ENCODE data around the gene NUBPL.
"Not testable (repeated sequence)": the region's sequence is repeated elsewhere in the genome, so short reads cannot be mapped to it uniquely, and the experiment has no call there.

NUBPL gene

GRCh38 chr14:31876741-31877140 is 315.5 kb downstream of the NUBPL start:
- DNase-seq (ENCODE audit: low read depth in 2 of 3, low spot score in 1 of 3), result no peak

- no peak for DNase-seq (ENCODE audit: low read depth in 2 of 3, low spot score in 1 of 3)
Measured at GRCh38 chr14:31877255-31877798, 316.1 kb downstream of the NUBPL start.

- DNase-seq (ENCODE audit: low read depth in 2 of 3, low spot score in 1 of 3), result no peak
Measured at GRCh38 chr14:31879661-31880348, 318.6 kb downstream of the NUBPL start.

GRCh38 chr14:31880935-31881334 is 319.7 kb downstream of the NUBPL start:
- no peak for DNase-seq (ENCODE audit: low read depth in 2 of 3, low spot score in 1 of 3)

- DNase-seq (ENCODE audit: low read depth in 2 of 3, low spot score in 1 of 3), result no peak
Measured at GRCh38 chr14:31881531-31882310, 320.5 kb downstream of the NUBPL start.

GRCh38 chr14:31884238-31884637 is 323.0 kb downstream of the NUBPL start:
- no peak for DNase-seq (ENCODE audit: low read depth in 2 of 3, low spot score in 1 of 3)

- no peak for DNase-seq (ENCODE audit: low read depth in 2 of 3, low spot score in 1 of 3)
Measured at GRCh38 chr14:31884776-31885379, 323.7 kb downstream of the NUBPL start.

GRCh38 chr14:31886156-31886835 is 325.1 kb downstream of the NUBPL start:
- DNase-seq (ENCODE audit: low read depth in 2 of 3, low spot score in 1 of 3), result no peak

- DNase-seq (ENCODE audit: low read depth in 2 of 3, low spot score in 1 of 3), result no peak
Measured at GRCh38 chr14:31887929-31888580, 326.9 kb downstream of the NUBPL start.

- DNase-seq (ENCODE audit: low read depth in 2 of 3, low spot score in 1 of 3), result no peak
Measured at GRCh38 chr14:31889297-31889696, 328.1 kb downstream of the NUBPL start.

GRCh38 chr14:31890202-31890601 is 329.0 kb downstream of the NUBPL start:
- not testable (repeated sequence) for DNase-seq (ENCODE audit: low read depth in 2 of 3, low spot score in 1 of 3)

GRCh38 chr14:31893221-31893757 is 332.1 kb downstream of the NUBPL start:
- DNase-seq (ENCODE audit: low read depth in 2 of 3, low spot score in 1 of 3), result no peak

GRCh38 chr14:31894351-31894750 is 333.1 kb downstream of the NUBPL start:
- no peak for DNase-seq (ENCODE audit: low read depth in 2 of 3, low spot score in 1 of 3)

- no peak for DNase-seq (ENCODE audit: low read depth in 2 of 3, low spot score in 1 of 3)
Measured at GRCh38 chr14:31895206-31895605, 334.0 kb downstream of the NUBPL start.

GRCh38 chr14:31895646-31896045 is 334.4 kb downstream of the NUBPL start:
- no peak for DNase-seq (ENCODE audit: low read depth in 2 of 3, low spot score in 1 of 3)

GRCh38 chr14:31897581-31898186 is 336.5 kb downstream of the NUBPL start:
- DNase-seq (ENCODE audit: low read depth in 2 of 3, low spot score in 1 of 3), result no peak

- no peak for DNase-seq (ENCODE audit: low read depth in 2 of 3, low spot score in 1 of 3)
Measured at GRCh38 chr14:31898838-31899528, 337.8 kb downstream of the NUBPL start.

- no peak for DNase-seq (ENCODE audit: low read depth in 2 of 3, low spot score in 1 of 3)
Measured at GRCh38 chr14:31902002-31902401, 340.8 kb downstream of the NUBPL start.

GRCh38 chr14:31902945-31903646 is 341.9 kb downstream of the NUBPL start:
- DNase-seq (ENCODE audit: low read depth in 2 of 3, low spot score in 1 of 3), result no peak
